ENCODE measurements around the gene CNOT4. TPM values are rescaled to one million over a fixed set of nuclear protein-coding genes. Genes with fewer than 3 reads are reported as not detected.

CNOT4 gene
- polyA plus RNA-seq, 2 of the 4 experiments (the other 2 are of a cell fraction), result 10.0 to 16.4 TPM

DNA sequence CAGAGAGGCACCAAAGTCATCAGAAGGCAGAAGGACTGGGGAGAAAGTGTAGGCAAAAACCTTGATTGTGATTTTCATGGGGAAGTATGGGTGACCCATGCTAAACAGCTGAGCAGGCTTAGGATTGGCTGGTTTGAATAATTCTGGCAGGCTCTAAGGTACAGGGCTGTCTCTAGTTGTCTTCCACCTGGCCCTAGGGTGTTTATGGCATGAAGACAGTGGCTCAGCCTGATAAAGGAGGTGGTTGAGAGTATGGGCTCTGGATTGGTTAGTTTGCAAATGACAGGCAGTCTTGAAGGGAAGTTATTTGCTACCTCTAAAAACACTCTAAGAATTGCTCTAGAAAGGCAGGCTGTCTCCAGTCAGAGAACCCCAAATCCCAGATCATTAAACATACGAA lies 176.0 kb downstream of the CNOT4 start:
- FAIRE-seq (no peak), DNase-seq (ENCODE audit: low read depth in 1 of 2, low spot score in 1 of 2) (no peak), ATAC-seq (no peak)
- TF ChIP-seq HOXB5 (CRISPR knock-in tag; IDR thresholded peaks at IDR 0.05), result no peak
- no peak for TF ChIP-seq GATA3 (IDR thresholded peaks at IDR 0.05; ENCODE audit: borderline replicate concordance)
- TF ChIP-seq, protein P1, sequence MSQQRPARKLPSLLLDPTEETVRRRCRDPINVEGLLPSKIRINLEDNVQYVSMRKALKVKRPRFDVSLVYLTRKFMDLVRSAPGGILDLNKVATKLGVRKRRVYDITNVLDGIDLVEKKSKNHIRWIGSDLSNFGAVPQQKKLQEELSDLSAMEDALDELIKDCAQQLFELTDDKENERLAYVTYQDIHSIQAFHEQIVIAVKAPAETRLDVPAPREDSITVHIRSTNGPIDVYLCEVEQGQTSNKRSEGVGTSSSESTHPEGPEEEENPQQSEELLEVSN (IDR thresholded peaks at IDR 0.05; ENCODE audit: borderline replicate concordance, low read depth), result no peak
- TF ChIP-seq ZNF302 (CRISPR knock-in tag; IDR thresholded peaks at IDR 0.05), result no peak
- no peak for TF ChIP-seq HEYL (CRISPR knock-in tag; IDR thresholded peaks at IDR 0.05)
- TF ChIP-seq, protein P2, sequence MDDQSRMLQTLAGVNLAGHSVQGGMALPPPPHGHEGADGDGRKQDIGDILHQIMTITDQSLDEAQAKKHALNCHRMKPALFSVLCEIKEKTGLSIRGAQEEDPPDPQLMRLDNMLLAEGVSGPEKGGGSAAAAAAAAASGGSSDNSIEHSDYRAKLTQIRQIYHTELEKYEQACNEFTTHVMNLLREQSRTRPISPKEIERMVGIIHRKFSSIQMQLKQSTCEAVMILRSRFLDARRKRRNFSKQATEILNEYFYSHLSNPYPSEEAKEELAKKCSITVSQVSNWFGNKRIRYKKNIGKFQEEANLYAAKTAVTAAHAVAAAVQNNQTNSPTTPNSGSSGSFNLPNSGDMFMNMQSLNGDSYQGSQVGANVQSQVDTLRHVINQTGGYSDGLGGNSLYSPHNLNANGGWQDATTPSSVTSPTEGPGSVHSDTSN (IDR thresholded peaks at IDR 0.05), result no peak
- TF ChIP-seq CHD2 (IDR thresholded peaks at IDR 0.05; ENCODE audit: low read length, partially characterized antibody), result no peak
- no peak for TF ChIP-seq RFX5 (IDR thresholded peaks at IDR 0.05)
- TF ChIP-seq, protein P3, sequence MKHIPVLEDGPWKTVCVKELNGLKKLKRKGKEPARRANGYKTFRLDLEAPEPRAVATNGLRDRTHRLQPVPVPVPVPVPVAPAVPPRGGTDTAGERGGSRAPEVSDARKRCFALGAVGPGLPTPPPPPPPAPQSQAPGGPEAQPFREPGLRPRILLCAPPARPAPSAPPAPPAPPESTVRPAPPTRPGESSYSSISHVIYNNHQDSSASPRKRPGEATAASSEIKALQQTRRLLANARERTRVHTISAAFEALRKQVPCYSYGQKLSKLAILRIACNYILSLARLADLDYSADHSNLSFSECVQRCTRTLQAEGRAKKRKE (CRISPR knock-in tag; IDR thresholded peaks at IDR 0.05; ENCODE audit: low read depth), result no peak
- TF ChIP-seq PHF8 (IDR thresholded peaks at IDR 0.05; ENCODE audit: borderline replicate concordance, low read depth), result no peak
- TF ChIP-seq NFE2L2 (conservative IDR thresholded peaks at IDR 0.05; ENCODE audit: low read length), result no peak
- TF ChIP-seq JUN (IDR thresholded peaks at IDR 0.05), result no peak
- TF ChIP-seq CBX8 (IDR thresholded peaks at IDR 0.05), result no peak
- no peak for TF ChIP-seq CBX2 (IDR thresholded peaks at IDR 0.05; ENCODE audit: borderline replicate concordance, low read depth)
- TF ChIP-seq TP53 (CRISPR knock-in tag; IDR thresholded peaks at IDR 0.05), result no peak
- TF ChIP-seq KDM1A (IDR thresholded peaks at IDR 0.05; ENCODE audit: low read depth), result no peak
- Histone ChIP-seq H3K27ac (0 out of 6 replicates have a peak overlapping the region, but pooled peaks of 1 of the 2 experiments have one; percentile 27), H3K9me3 (no peaks in the 10 kb centered on the region), H3K4me1 (peaks cover 8% of the 10 kb centered on the region; the same call in 1 of the 3 replicates), H3K4me3 (no peak overlapping the region), H3K4me2 (no peak overlapping the region)
- POLR2A ChIA-PET, result no interaction called here
- 78% methylated on average over 1 of the region's 1 CpG for WGBS (ENCODE audit: missing lambda C conversion rate)
- CTCF ChIA-PET, result interaction anchor here (2.4 to 12.7 kb wide), 3 partner anchors 45 to 311 kb away, joined by 13 to 388 read pairs (median 26); no protein-coding TSS in a partner anchor

DNA sequence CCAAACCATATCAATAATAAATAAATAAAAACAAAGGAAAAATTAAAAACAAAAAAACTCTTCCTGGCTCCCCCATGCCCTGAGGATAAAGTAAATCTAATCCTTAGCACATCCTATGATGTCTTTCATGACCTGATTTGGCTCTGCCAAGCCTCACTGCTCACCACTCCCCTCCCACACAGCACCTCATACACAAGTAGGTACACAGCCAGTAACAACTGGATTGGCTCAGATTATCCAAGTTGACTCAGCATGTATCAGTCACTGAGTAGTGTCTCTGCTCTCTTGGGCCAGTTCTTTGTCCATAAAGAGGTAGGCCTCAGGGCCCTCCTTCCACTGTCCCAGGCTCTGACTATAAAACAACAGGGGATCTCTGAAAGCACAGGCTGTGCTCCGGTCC lies 176.7 kb downstream of the CNOT4 start:
- no peak overlapping the region; the same call in 2 of the 3 replicates for H3K4me2 ChIP-seq
- H3K4me3 ChIP-seq, result no peak overlapping the region
- CTCF ChIA-PET, result interaction anchor here (12.7 kb wide), 1 partner anchor 54 kb away, joined by 388 read pairs; no protein-coding TSS in a partner anchor
- FAIRE-seq (no peak), ATAC-seq (peak in 1 of 2 experiments; percentile 20; a peak in 3 of 6 replicates), DNase-seq (ENCODE audit: low read depth in 1 of 2, low spot score in 1 of 2) (peak in 1 of 2 experiments; percentile 36)
- H3K9me3 ChIP-seq, result no peaks in the 10 kb centered on the region
- TF ChIP-seq SMC3 (IDR thresholded peaks at IDR 0.05), result no peak
- TF ChIP-seq HOXB5 (CRISPR knock-in tag; IDR thresholded peaks at IDR 0.05), result no peak
- TF ChIP-seq, protein P4, sequence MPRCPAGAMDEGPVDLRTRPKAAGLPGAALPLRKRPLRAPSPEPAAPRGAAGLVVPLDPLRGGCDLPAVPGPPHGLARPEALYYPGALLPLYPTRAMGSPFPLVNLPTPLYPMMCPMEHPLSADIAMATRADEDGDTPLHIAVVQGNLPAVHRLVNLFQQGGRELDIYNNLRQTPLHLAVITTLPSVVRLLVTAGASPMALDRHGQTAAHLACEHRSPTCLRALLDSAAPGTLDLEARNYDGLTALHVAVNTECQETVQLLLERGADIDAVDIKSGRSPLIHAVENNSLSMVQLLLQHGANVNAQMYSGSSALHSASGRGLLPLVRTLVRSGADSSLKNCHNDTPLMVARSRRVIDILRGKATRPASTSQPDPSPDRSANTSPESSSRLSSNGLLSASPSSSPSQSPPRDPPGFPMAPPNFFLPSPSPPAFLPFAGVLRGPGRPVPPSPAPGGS (IDR thresholded peaks at IDR 0.05), result no peak
- TF ChIP-seq KDM5A (IDR thresholded peaks at IDR 0.05), result no peak
- no peak for TF ChIP-seq POLR2AphosphoS2 (conservative IDR thresholded peaks at IDR 0.05; ENCODE audit: low read length)
- TF ChIP-seq KDM1A (IDR thresholded peaks at IDR 0.05; ENCODE audit: low read depth), result no peak
- TF ChIP-seq, protein P1 (IDR thresholded peaks at IDR 0.05; ENCODE audit: borderline replicate concordance, low read depth), result no peak
- TF ChIP-seq BHLHE40 (IDR thresholded peaks at IDR 0.05; ENCODE audit: low read depth, low read length), result no peak
- TF ChIP-seq NPAS2 (CRISPR knock-in tag; IDR thresholded peaks at IDR 0.05; ENCODE audit: borderline replicate concordance), result no peak
- TF ChIP-seq CHD2 (IDR thresholded peaks at IDR 0.05; ENCODE audit: low read length, partially characterized antibody), result no peak
- TF ChIP-seq, protein P5, sequence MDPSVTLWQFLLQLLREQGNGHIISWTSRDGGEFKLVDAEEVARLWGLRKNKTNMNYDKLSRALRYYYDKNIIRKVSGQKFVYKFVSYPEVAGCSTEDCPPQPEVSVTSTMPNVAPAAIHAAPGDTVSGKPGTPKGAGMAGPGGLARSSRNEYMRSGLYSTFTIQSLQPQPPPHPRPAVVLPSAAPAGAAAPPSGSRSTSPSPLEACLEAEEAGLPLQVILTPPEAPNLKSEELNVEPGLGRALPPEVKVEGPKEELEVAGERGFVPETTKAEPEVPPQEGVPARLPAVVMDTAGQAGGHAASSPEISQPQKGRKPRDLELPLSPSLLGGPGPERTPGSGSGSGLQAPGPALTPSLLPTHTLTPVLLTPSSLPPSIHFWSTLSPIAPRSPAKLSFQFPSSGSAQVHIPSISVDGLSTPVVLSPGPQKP (IDR thresholded peaks at IDR 0.05; ENCODE audit: low read depth, low read length), result no peak
- TF ChIP-seq EP300 (IDR thresholded peaks at IDR 0.05), result no peak
- TF ChIP-seq RARB (CRISPR knock-in tag; IDR thresholded peaks at IDR 0.05), result no peak
- TF ChIP-seq CEBPB (IDR thresholded peaks at IDR 0.05), result no peak
- TF ChIP-seq RCOR1 (IDR thresholded peaks at IDR 0.05; ENCODE audit: low read depth, low read length), result no peak
- no peak for TF ChIP-seq FOSL2 (IDR thresholded peaks at IDR 0.05)
- no peak for TF ChIP-seq FOSL2 (CRISPR knock-in tag; IDR thresholded peaks at IDR 0.05)
- H3K4me1 ChIP-seq, result peaks cover 8% of the 10 kb centered on the region; the same call in 1 of the 3 replicates
- 83% methylated on average over 1 of the region's 1 CpG for WGBS (ENCODE audit: missing lambda C conversion rate)
- H3K27ac ChIP-seq, result 0 out of 6 replicates have a peak overlapping the region, but pooled peaks of 1 of the 2 experiments have one; percentile 46
- POLR2A ChIA-PET, result no interaction called here
